Transverse colon (tissue), 4 donors: Measurements from ENCODE around the gene ANKS4B. TPM values are rescaled to one million over a fixed set of nuclear protein-coding genes. Genes with fewer than 3 reads are reported as not detected.

Experiments
- DNase-seq: peaks from one replicate; pipeline ENCODE4 v3.0.0-alpha.2; 2019
- H3K27ac ChIP-seq, 4 donors: fragments of 200-600 bp; sonication (generic); 2 replicates each; pipeline ENCODE4 v1.5.1; 2016 to 2018; ENCODE audit warnings: inconsistent platforms in 4 of 4
- H3K27me3 ChIP-seq: fragments of 200-600 bp; sonication (generic); 2 replicates; pipeline ENCODE4 v1.5.1; 2017; ENCODE audit warnings: inconsistent platforms
- H3K36me3 ChIP-seq, 4 donors: fragments of 200-600 bp; sonication (generic); 2 replicates each; pipeline ENCODE4 v1.5.1; 2017 to 2019; ENCODE audit warnings: inconsistent platforms in 4 of 4
- H3K4me1 ChIP-seq, 4 donors: fragments of 200-600 bp; sonication (generic); 2 replicates each; pipeline ENCODE4 v1.5.1; 2017 to 2020; ENCODE audit warnings: inconsistent platforms in 4 of 4
- H3K4me3 ChIP-seq, 4 donors: fragments of 200-600 bp; sonication (generic); 1 replicate in 1 of 4; 2 replicates in 3 of 4; pipeline versions ENCODE4 v1.5.1 to v1.6.1; 2017 to 2019; ENCODE audit warnings: inconsistent platforms in 4 of 4
- H3K9me3 ChIP-seq, 2 donors: fragments of 200-600 bp; sonication (generic); 2 replicates each; pipeline ENCODE4 v1.5.1; 2017 to 2019; ENCODE audit warnings: inconsistent platforms in 2 of 2
- CTCF ChIP-seq, 5 experiments: fragments of 200-600 bp in 3 of 5; fragments of 450-650 bp in 2 of 5; sonication (generic) in 3 of 5; IDR thresholded peaks; 1 replicate in 2 of 5; 2 replicates in 3 of 5; pipeline ENCODE4 v1.5.1; 2016 to 2017; ENCODE audit warnings: antibody characterized with exemption in 5 of 5, inconsistent platforms in 3 of 5, mild to moderate bottlenecking in 2 of 5, moderate library complexity in 1 of 5
- EP300 ChIP-seq: sonication (generic); formaldehyde crosslinking; IDR thresholded peaks from one replicate; pipeline ENCODE4 v1.6.1; 2017; ENCODE audit warnings: antibody characterized with exemption, low read depth
- POLR2A ChIP-seq: fragments of 450-650 bp; IDR thresholded peaks from one replicate; pipeline ENCODE4 v1.6.1; 2016; ENCODE audit warnings: antibody characterized with exemption, mild to moderate bottlenecking, moderate library complexity
- POLR2AphosphoS5 ChIP-seq, 3 donors: sonication (generic); formaldehyde crosslinking; IDR thresholded peaks; one replicate each; pipeline ENCODE4 v1.6.1; 2016; ENCODE audit warnings: antibody characterized with exemption in 3 of 3
- WGBS, 2 donors: methylation state at CpG; one replicate each; pipeline ENCODE4 v1.1.5; 2018; ENCODE audit warnings: low coverage in 1 of 2; 5-methylcytosine and 5-hydroxymethylcytosine counted together
- in situ Hi-C, 4 donors: fragments of 200-750 bp; cut with MboI; loops; one replicate each; pipeline versions ENCODE4 v1.15.0 to v1.15.1; 2017; ENCODE audit warnings: low sequenced_read_pairs in 3 of 4, low pct_ligation_motif_present in 1 of 4, low pct_unique_long_range_greater_than_20kb in 1 of 4
- intact Hi-C: fragments of 100-400 bp; cut with DNase I; formaldehyde crosslinking; loops from one replicate; pipeline ENCODE4 v1.15.1; 2023; ENCODE audit warnings: low total_unique reads
- total RNA-seq, 4 donors: library from RNA; depleted of rRNA; stranded (reverse); fragments of >200 nt; gene quantifications; one replicate each; pipeline ENCODE4 v1.1.0, GENCODE V29; 2016

The ANKS4B gene
- total RNA-seq, 4 donors from 2014 or later, result 27.7 to 70.2 (median 41.4) TPM

GRCh38 chr16:21274172-21274726, 40.8 kb downstream of the ANKS4B start:
- H3K36me3 ChIP-seq, result no peaks in the 10 kb centered on the region
- 71 to 72% methylated on average over 4 to 5 of the region's 5 CpGs for WGBS, 2 donors
- peaks cover 0 to 15% (median 5%) of the 10 kb centered on the region in 4 donors for H3K4me1 ChIP-seq
- in situ Hi-C loops, result loop anchor here in 2 of 4 donors (10.0 kb wide), 1 partner anchor 89 kb away; no protein-coding TSS in a partner anchor
- no peaks in the 10 kb centered on the region for H3K9me3 ChIP-seq
- no peak for DNase-seq
- intact Hi-C loops, result no loop called here
- TF ChIP-seq POLR2AphosphoS5 (IDR thresholded peaks at IDR 0.05) (no peak), EP300 (no peak), CTCF (IDR thresholded peaks at IDR 0.05) (no peak), POLR2A (no peak)
- H3K4me3 ChIP-seq, result no peak overlapping the region
- H3K27ac ChIP-seq, result no peak overlapping the region
- peaks cover 22% of the 10 kb centered on the region for H3K27me3 ChIP-seq

- Histone ChIP-seq H3K36me3 (no peaks in the 10 kb centered on the region), H3K27ac (no peak overlapping the region), H3K9me3 (no peaks in the 10 kb centered on the region), H3K4me1 (peaks cover 0 to 15% (median 5%) of the 10 kb centered on the region in 4 donors), H3K27me3 (peaks cover 22% of the 10 kb centered on the region), H3K4me3 (no peak overlapping the region)
- no peak for DNase-seq
- TF ChIP-seq POLR2AphosphoS5 (IDR thresholded peaks at IDR 0.05) (no peak), CTCF (IDR thresholded peaks at IDR 0.05) (no peak), EP300 (no peak), POLR2A (no peak)
- intact Hi-C loops, result no loop called here
- in situ Hi-C loops, result loop anchor here in 3 of 4 donors (10.0 to 25.0 kb wide), 2 partner anchors 88 to 91 kb away; no protein-coding TSS in a partner anchor
- WGBS, 2 donors, result 68 to 76% methylated on average over 3 of the region's 3 CpGs
Observed at GRCh38 chr16:21275529-21275928, 42.0 kb downstream of the ANKS4B start.

- peaks cover 22% of the 10 kb centered on the region for H3K27me3 ChIP-seq
- WGBS, 2 donors, result 78 to 83% methylated on average over 4 to 9 of the region's 9 CpGs
- no peaks in the 10 kb centered on the region for H3K9me3 ChIP-seq
- H3K27ac ChIP-seq, result no peak overlapping the region
- intact Hi-C loops, result no loop called here
- H3K36me3 ChIP-seq, result no peaks in the 10 kb centered on the region
- DNase-seq, result no peak
- in situ Hi-C loops, result loop anchor here in 3 of 4 donors (10.0 to 25.0 kb wide), 2 partner anchors 89 to 91 kb away; no protein-coding TSS in a partner anchor
- peaks cover 0 to 15% (median 5%) of the 10 kb centered on the region in 4 donors for H3K4me1 ChIP-seq
- TF ChIP-seq CTCF (IDR thresholded peaks at IDR 0.05) (no peak), EP300 (no peak), POLR2AphosphoS5 (IDR thresholded peaks at IDR 0.05) (no peak), POLR2A (no peak)
- no peak overlapping the region for H3K4me3 ChIP-seq
Observed at GRCh38 chr16:21276090-21276489, 42.6 kb downstream of the ANKS4B start.

GRCh38 chr16:21277045-21277926, 43.8 kb downstream of the ANKS4B start:
- no peak for DNase-seq
- Histone ChIP-seq H3K4me1 (peaks cover 0 to 15% (median 5%) of the 10 kb centered on the region in 4 donors), H3K4me3 (peak overlapping the region in 3 of 4 donors; percentile 35 to 62 (median 47)), H3K36me3 (no peaks in the 10 kb centered on the region), H3K27me3 (peaks cover 25% of the 10 kb centered on the region), H3K9me3 (no peaks in the 10 kb centered on the region), H3K27ac (peak overlapping the region in 1 of 4 donors; percentile 59)
- WGBS, 2 donors, result 74 to 86% methylated on average over 3 to 16 of the region's 17 CpGs
- TF ChIP-seq CTCF (IDR thresholded peaks at IDR 0.05) (no peak), POLR2AphosphoS5 (IDR thresholded peaks at IDR 0.05) (no peak), EP300 (no peak), POLR2A (no peak)
- intact Hi-C loops (no loop called here), in situ Hi-C loops (loop anchor here in 3 of 4 donors (10.0 to 25.0 kb wide), 2 partner anchors 90 to 92 kb away; no protein-coding TSS in a partner anchor)
